GM12873 (cell line): Measurements from ENCODE around the gene SAFB.

Source experiments
- TF ChIP-seq, protein P1 (sequence below): IDR thresholded peaks from 2 replicates; pipeline ENCODE4 v1.5.1; 2012; ENCODE audit warnings: low read depth, mild to moderate bottlenecking, moderate library complexity, low read length, control low read depth; ENCODE audit not compliant: insufficient read depth; ENCODE audit errors: missing control alignments

Gene SAFB

GRCh38 chr19:5711025-5711424, 88.1 kb downstream of the SAFB start:
- TF ChIP-seq, protein P1, sequence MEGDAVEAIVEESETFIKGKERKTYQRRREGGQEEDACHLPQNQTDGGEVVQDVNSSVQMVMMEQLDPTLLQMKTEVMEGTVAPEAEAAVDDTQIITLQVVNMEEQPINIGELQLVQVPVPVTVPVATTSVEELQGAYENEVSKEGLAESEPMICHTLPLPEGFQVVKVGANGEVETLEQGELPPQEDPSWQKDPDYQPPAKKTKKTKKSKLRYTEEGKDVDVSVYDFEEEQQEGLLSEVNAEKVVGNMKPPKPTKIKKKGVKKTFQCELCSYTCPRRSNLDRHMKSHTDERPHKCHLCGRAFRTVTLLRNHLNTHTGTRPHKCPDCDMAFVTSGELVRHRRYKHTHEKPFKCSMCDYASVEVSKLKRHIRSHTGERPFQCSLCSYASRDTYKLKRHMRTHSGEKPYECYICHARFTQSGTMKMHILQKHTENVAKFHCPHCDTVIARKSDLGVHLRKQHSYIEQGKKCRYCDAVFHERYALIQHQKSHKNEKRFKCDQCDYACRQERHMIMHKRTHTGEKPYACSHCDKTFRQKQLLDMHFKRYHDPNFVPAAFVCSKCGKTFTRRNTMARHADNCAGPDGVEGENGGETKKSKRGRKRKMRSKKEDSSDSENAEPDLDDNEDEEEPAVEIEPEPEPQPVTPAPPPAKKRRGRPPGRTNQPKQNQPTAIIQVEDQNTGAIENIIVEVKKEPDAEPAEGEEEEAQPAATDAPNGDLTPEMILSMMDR: no peak

DNA sequence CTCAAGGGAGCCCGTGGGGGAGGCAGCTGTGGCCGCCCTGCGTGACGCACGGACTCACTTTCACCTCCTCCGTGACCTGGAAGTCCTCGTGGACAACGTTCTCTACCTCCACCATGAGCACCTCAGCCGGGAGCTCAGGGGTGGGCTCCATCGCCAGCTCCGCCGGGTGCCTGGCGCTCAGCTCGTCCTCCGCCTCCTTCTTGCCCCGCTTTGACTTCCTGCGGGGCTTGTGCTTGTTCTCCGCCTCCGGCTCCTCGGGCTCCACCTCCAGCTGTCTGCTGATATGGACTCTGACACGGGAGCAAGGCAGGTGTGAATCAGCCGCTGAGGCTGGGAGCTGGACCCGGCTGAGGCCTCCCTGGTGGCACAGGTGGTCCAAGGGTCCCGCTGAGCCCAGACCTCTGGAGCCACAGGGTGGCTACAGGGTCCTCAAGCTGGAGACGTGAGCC, 88.9 kb downstream of the SAFB start:
- TF ChIP-seq, protein P1: no peak

- TF ChIP-seq, protein P1: no peak
These were observed 90.3 kb downstream of the SAFB start for GRCh38 chr19:5713228-5713627.

GRCh38 chr19:5714816-5715215, 91.9 kb downstream of the SAFB start:
- TF ChIP-seq, protein P1: no peak

GRCh38 chr19:5717215-5717935, 94.5 kb downstream of the SAFB start:
- TF ChIP-seq, protein P1: no peak
